T-helper 1 cell (primary cell): Measurements from ENCODE around the gene KRT33A.

Experiments used
- DNase-seq, 5 donors: peaks; one replicate each; pipeline ENCODE4 v3.0.0-alpha.2; 2012 to 2020

The KRT33A gene

DNA sequence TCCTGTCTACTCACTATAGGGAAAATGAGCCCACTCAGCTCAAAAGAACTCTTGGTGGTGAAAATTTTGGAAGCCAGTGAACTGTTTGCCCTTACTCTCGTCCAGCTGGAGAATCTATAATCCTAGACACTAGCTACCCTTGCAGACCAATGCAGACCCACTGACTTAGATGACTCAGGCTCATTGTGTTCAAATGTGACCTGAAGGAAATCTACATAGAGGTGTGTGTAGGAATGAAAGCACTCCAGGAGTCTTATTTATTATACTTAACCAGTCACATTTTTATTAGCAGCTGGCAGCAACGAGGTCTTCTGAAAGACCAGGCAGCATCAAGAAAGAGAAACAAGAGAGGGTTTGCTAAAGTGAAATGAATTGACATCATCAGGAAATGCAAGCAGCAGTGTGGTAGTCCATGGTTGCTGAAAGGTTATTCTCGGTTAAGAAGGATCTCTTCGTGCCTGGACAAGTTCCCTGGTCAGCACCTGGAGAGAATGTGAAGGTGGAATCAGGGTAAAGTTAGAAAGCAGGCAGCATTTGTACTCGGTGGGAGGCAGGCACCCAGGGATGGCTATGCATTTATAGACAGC, 49.3 kb downstream of the KRT33A start:
- no peak for DNase-seq

GRCh38 chr17:41298458-41299135, 52.0 kb downstream of the KRT33A start:
- DNase-seq: no peak

DNA sequence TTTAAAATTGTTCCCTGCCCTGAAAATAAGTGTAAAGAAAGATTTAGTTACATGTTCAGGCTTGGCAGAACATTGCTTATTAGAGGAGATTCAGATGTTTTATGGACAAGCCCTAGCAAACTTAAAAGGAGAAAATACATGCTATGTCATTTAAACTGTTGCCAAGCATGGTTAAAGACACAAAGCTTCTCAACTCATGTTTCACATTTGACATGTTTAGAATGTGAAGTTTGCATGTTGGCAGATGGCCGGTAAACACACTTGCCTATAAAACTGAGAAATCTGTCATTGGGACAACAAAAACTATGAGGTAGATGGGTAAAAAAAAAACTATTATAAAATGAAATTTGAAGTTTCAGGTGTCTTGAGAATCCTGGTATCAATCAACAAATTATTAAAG, 53.8 kb downstream of the KRT33A start:
- DNase-seq: no peak
